ENCODE results near the gene TMEM134.
A peak's percentile ranks its signal among the peaks of the same experiment; 100 is the strongest.
"Not testable (repeated sequence)": the region's sequence is repeated elsewhere in the genome, so short reads cannot be mapped to it uniquely, and the experiment has no call there.

TMEM134 gene

GRCh38 chr11:67468759-67469507 is at the start of gene TMEM134:
TSS of gene TMEM134 (minus strand) at chr11:67469251. CDS start at chr11:67469192, 59 bp downstream.
- DNase-seq, result peak; percentile 93

GRCh38 chr11:67517784-67518552 is 48.9 kb upstream of the TMEM134 start:
- DNase-seq, result no peak

- DNase-seq, result no peak
Measured at GRCh38 chr11:67516806-67517205, 47.8 kb upstream of the TMEM134 start.

GRCh38 chr11:67514116-67514515 is 45.1 kb upstream of the TMEM134 start:
- no peak for DNase-seq

- DNase-seq, result not testable (repeated sequence)
Measured at GRCh38 chr11:67511558-67511957, 42.5 kb upstream of the TMEM134 start.

GRCh38 chr11:67510023-67510345 is 40.9 kb upstream of the TMEM134 start:
- DNase-seq, result no peak

- peak; percentile 98 for DNase-seq
Measured at GRCh38 chr11:67508486-67509121, 39.6 kb upstream of the TMEM134 start.

GRCh38 chr11:67507864-67508485 is 38.9 kb upstream of the TMEM134 start, which contains the start of gene CDK2AP2:
TSS of gene CDK2AP2 (minus strand) at chr11:67508162. CDS start at chr11:67508082, 80 bp downstream.
- peak; percentile 99 for DNase-seq

- DNase-seq, result no peak
Measured at GRCh38 chr11:67507242-67507863, 38.3 kb upstream of the TMEM134 start.

- DNase-seq, result no peak
Measured at GRCh38 chr11:67506426-67507051, 37.5 kb upstream of the TMEM134 start.

GRCh38 chr11:67505605-67506396 is 36.8 kb upstream of the TMEM134 start:
- peak; percentile 92 for DNase-seq

GRCh38 chr11:67504950-67505581 is 36.0 kb upstream of the TMEM134 start, which contains the start of gene PITPNM1:
TSS of gene PITPNM1 (minus strand) at chr11:67505363. CDS start at chr11:67504180, 1,183 bp downstream.
- peak; percentile 74 for DNase-seq

- DNase-seq, result peak; percentile 28
Measured at GRCh38 chr11:67504005-67504949, 35.2 kb upstream of the TMEM134 start.

GRCh38 chr11:67503119-67504004 is 34.3 kb upstream of the TMEM134 start:
- no peak for DNase-seq

GRCh38 chr11:67502328-67502979 is 33.4 kb upstream of the TMEM134 start:
- no peak for DNase-seq

GRCh38 chr11:67501854-67502253 is 32.8 kb upstream of the TMEM134 start:
- no peak for DNase-seq

- DNase-seq, result no peak
Measured at GRCh38 chr11:67500831-67501715, 32.0 kb upstream of the TMEM134 start.

Data from CD4-positive, alpha-beta T cell treated with Interferon gamma for 1 hour (primary cell).